T-helper 1 cell treated with Interleukin-12 subunit alpha and Interleukin-12 subunit beta and Interleukin-4 antibody, amounts not matched to agents 30 μg/mL and 1 μg/mL, for 36 hours (primary cell): ENCODE data around the gene COX6B2.

Experiments used
- H3K27ac Mint-ChIP-seq: one replicate; pipeline ENCODE4 v1.8.0; 2021; ENCODE audit warnings: mild to moderate bottlenecking, mixed read lengths
- H3K27me3 Mint-ChIP-seq: one replicate; pipeline ENCODE4 v1.8.0; 2021; ENCODE audit warnings: low read depth, mixed read lengths
- H3K36me3 Mint-ChIP-seq: one replicate; pipeline ENCODE4 v1.8.0; 2021; ENCODE audit warnings: low read depth, mixed read lengths
- H3K4me1 Mint-ChIP-seq: one replicate; pipeline ENCODE4 v1.8.0; 2021; ENCODE audit warnings: low read depth, mixed read lengths
- H3K4me3 Mint-ChIP-seq: one replicate; pipeline ENCODE4 v1.8.0; 2021; ENCODE audit warnings: mild to moderate bottlenecking, moderate library complexity, mixed read lengths
- H3K9me3 Mint-ChIP-seq: one replicate; pipeline ENCODE4 v1.8.0; 2021; ENCODE audit warnings: mixed read lengths

COX6B2 gene

GRCh38 chr19:55372316-55373081 lies 18.0 kb upstream of the COX6B2 start:
- Mint-ChIP-seq H3K36me3 (peaks cover 2% of the 10 kb centered on the region), H3K9me3 (no peaks in the 10 kb centered on the region), H3K27me3 (peaks cover 48% of the 10 kb centered on the region), H3K27ac (no peak overlapping the region), H3K4me1 (peaks cover 5% of the 10 kb centered on the region), H3K4me3 (no peak overlapping the region)

GRCh38 chr19:55370305-55370988 lies 15.9 kb upstream of the COX6B2 start, which contains the start of gene IL11:
Gene IL11, minus strand, starts transcription at chr19:55370463. Its CDS starts 153 bp downstream, at chr19:55370310.
- Mint-ChIP-seq H3K4me1 (peaks cover 5% of the 10 kb centered on the region), H3K27me3 (peaks cover 45% of the 10 kb centered on the region)

GRCh38 chr19:55369653-55370304 lies 15.3 kb upstream of the COX6B2 start:
- H3K36me3 Mint-ChIP-seq: peaks cover 2% of the 10 kb centered on the region
- H3K4me1 Mint-ChIP-seq: peaks cover 5% of the 10 kb centered on the region
- H3K27me3 Mint-ChIP-seq: peaks cover 45% of the 10 kb centered on the region
- H3K9me3 Mint-ChIP-seq: no peaks in the 10 kb centered on the region
- H3K4me3 Mint-ChIP-seq: peak overlapping the region; percentile 74
- no peak overlapping the region for H3K27ac Mint-ChIP-seq

More at GRCh38 chr19:55370305-55370988, 15.9 kb upstream of the COX6B2 start, which contains the start of gene IL11:
- Mint-ChIP-seq H3K27ac (peak within 1 kb of the TSS; percentile 21), H3K4me3 (peak within 1 kb of the TSS; percentile 74), H3K9me3 (no peaks in the 10 kb centered on the region), H3K36me3 (peaks cover 2% of the 10 kb centered on the region)

- Mint-ChIP-seq H3K27me3 (peaks cover 44% of the 10 kb centered on the region), H3K36me3 (peaks cover 2% of the 10 kb centered on the region), H3K4me1 (peaks cover 5% of the 10 kb centered on the region), H3K27ac (no peak overlapping the region), H3K9me3 (no peaks in the 10 kb centered on the region), H3K4me3 (no peak overlapping the region)
Observed at GRCh38 chr19:55368701-55369563, 14.4 kb upstream of the COX6B2 start.

- Mint-ChIP-seq H3K27me3 (peaks cover 39% of the 10 kb centered on the region), H3K9me3 (no peaks in the 10 kb centered on the region), H3K4me1 (peaks cover 5% of the 10 kb centered on the region), H3K36me3 (no peaks in the 10 kb centered on the region), H3K4me3 (no peak overlapping the region), H3K27ac (no peak overlapping the region)
Observed at GRCh38 chr19:55368106-55368505, 13.6 kb upstream of the COX6B2 start.

GRCh38 chr19:55366790-55367189 lies 12.3 kb upstream of the COX6B2 start:
- Mint-ChIP-seq H3K27ac (no peak overlapping the region), H3K4me1 (peaks cover 2% of the 10 kb centered on the region), H3K36me3 (no peaks in the 10 kb centered on the region), H3K9me3 (no peaks in the 10 kb centered on the region), H3K27me3 (peaks cover 31% of the 10 kb centered on the region), H3K4me3 (no peak overlapping the region)

GRCh38 chr19:55365964-55366363 lies 11.4 kb upstream of the COX6B2 start:
- Mint-ChIP-seq H3K27me3 (peaks cover 23% of the 10 kb centered on the region), H3K27ac (no peak overlapping the region), H3K36me3 (no peaks in the 10 kb centered on the region), H3K4me3 (no peak overlapping the region), H3K9me3 (no peaks in the 10 kb centered on the region), H3K4me1 (peaks cover 2% of the 10 kb centered on the region)

- no peaks in the 10 kb centered on the region for H3K9me3 Mint-ChIP-seq
- H3K4me3 Mint-ChIP-seq: no peak overlapping the region
- no peak overlapping the region for H3K27ac Mint-ChIP-seq
- H3K27me3 Mint-ChIP-seq: peaks cover 16% of the 10 kb centered on the region
- H3K36me3 Mint-ChIP-seq: no peaks in the 10 kb centered on the region
- H3K4me1 Mint-ChIP-seq: peaks cover 2% of the 10 kb centered on the region
Observed at GRCh38 chr19:55365245-55365644, 10.7 kb upstream of the COX6B2 start.

GRCh38 chr19:55362990-55363716 lies 8.6 kb upstream of the COX6B2 start, which contains the start of gene GARIN5B:
Gene GARIN5B, minus strand, starts transcription at chr19:55363260. Its CDS starts 194 bp downstream, at chr19:55363066.
- Mint-ChIP-seq H3K4me3 (no peak within 1 kb of the TSS), H3K4me1 (no peaks in the 10 kb centered on the region), H3K27me3 (peaks cover 10% of the 10 kb centered on the region), H3K27ac (no peak within 1 kb of the TSS), H3K9me3 (no peaks in the 10 kb centered on the region), H3K36me3 (no peaks in the 10 kb centered on the region)

GRCh38 chr19:55362174-55362989 lies 7.9 kb upstream of the COX6B2 start:
- H3K4me1 Mint-ChIP-seq: no peaks in the 10 kb centered on the region
- no peak overlapping the region for H3K4me3 Mint-ChIP-seq
- H3K27ac Mint-ChIP-seq: no peak overlapping the region
- no peaks in the 10 kb centered on the region for H3K36me3 Mint-ChIP-seq
- H3K9me3 Mint-ChIP-seq: no peaks in the 10 kb centered on the region
- H3K27me3 Mint-ChIP-seq: peaks cover 7% of the 10 kb centered on the region

- no peak overlapping the region for H3K4me3 Mint-ChIP-seq
Observed at GRCh38 chr19:55360902-55361301, 6.4 kb upstream of the COX6B2 start.

GRCh38 chr19:55358943-55359908 lies 4.7 kb upstream of the COX6B2 start:
- no peaks in the 10 kb centered on the region for H3K4me1 Mint-ChIP-seq
- H3K36me3 Mint-ChIP-seq: no peaks in the 10 kb centered on the region
- no peak overlapping the region for H3K4me3 Mint-ChIP-seq
- H3K9me3 Mint-ChIP-seq: no peaks in the 10 kb centered on the region
- H3K27me3 Mint-ChIP-seq: peaks cover 25% of the 10 kb centered on the region
- H3K27ac Mint-ChIP-seq: no peak overlapping the region

More at GRCh38 chr19:55360902-55361301, 6.4 kb upstream of the COX6B2 start:
- H3K27me3 Mint-ChIP-seq: peaks cover 14% of the 10 kb centered on the region
- H3K9me3 Mint-ChIP-seq: no peaks in the 10 kb centered on the region
- H3K27ac Mint-ChIP-seq: no peak overlapping the region
- no peaks in the 10 kb centered on the region for H3K36me3 Mint-ChIP-seq
- no peaks in the 10 kb centered on the region for H3K4me1 Mint-ChIP-seq
